ENCODE results near the gene LRFN4. TPM values are rescaled to one million over a fixed set of nuclear protein-coding genes. Genes with fewer than 3 reads are reported as not detected.

LRFN4 gene
- total RNA-seq, 1 experiment from 2014 or later = 66.7 TPM

GRCh38 chr11:66884443-66884842, 27.6 kb downstream of the LRFN4 start:
- H3K4me2 ChIP-seq (ENCODE audit: insufficient read depth, insufficient read length, low read length) = no peak overlapping the region
- no peaks in the 10 kb centered on the region for H3K79me1 ChIP-seq (ENCODE audit: insufficient read depth, low read depth, low read length, poor library complexity, severe bottlenecking)
- H3K56ac ChIP-seq (ENCODE audit: insufficient read length, low read depth, low read length) = no peak overlapping the region
- H4K20me1 ChIP-seq (ENCODE audit: control insufficient read depth, insufficient read depth, insufficient read length) = no peaks in the 10 kb centered on the region
- H3K9ac ChIP-seq (ENCODE audit: extremely low read depth, insufficient read length, low read length) = no peak overlapping the region
- H4K8ac ChIP-seq (replicated peaks; ENCODE audit: insufficient read length, low read depth, low read length) = no peak overlapping the region
- Mint-ChIP-seq H3K36me3 (ENCODE audit: insufficient read depth in 1 of 3, low read depth in 3 of 3) (peaks cover 0 to 5% (median 0%) of the 10 kb centered on the region in 3 experiments; a peak in 1 of 7 replicates), H3K4me3 (no peak overlapping the region), H3K4me1 (peaks cover 47 to 66% of the 10 kb centered on the region in 2 experiments), H3K27me3 (ENCODE audit: low read depth) (no peaks in the 10 kb centered on the region), H3K9me3 (no peaks in the 10 kb centered on the region), H3K27ac (0 out of 7 replicates have a peak overlapping the region, but pooled peaks of 1 of the 3 experiments have one; percentile 32)
- H3K18ac ChIP-seq (ENCODE audit: insufficient read length, low read depth, low read length) = no peak overlapping the region
- H3K4ac ChIP-seq (ENCODE audit: low read depth, low read length) = no peak overlapping the region
- no peaks in the 10 kb centered on the region for H3K9me3 ChIP-seq (ENCODE audit: control insufficient read depth, low read depth, low read length)
- no peak overlapping the region for H2AK5ac ChIP-seq (ENCODE audit: insufficient read length, low read length)
- no peak overlapping the region for H2BK120ac ChIP-seq (ENCODE audit: low read depth, low read length, poor library complexity, severe bottlenecking)
- no peak overlapping the region for H3K27ac ChIP-seq (ENCODE audit: insufficient read length, low read depth, low read length)
- H2BK20ac ChIP-seq (ENCODE audit: low read depth, low read length, poor library complexity, severe bottlenecking) = no peak overlapping the region
- DNase-seq = no peak
- no peaks in the 10 kb centered on the region for H3K79me2 ChIP-seq (ENCODE audit: insufficient read depth, low read length)
- no peak overlapping the region for H2AFZ ChIP-seq (ENCODE audit: low read length)
- H2BK15ac ChIP-seq (ENCODE audit: low read depth, low read length) = no peak overlapping the region
- no CpG with 5 or more reads among the region's 4 CpGs for WGBS (ENCODE audit: extremely low coverage, insufficient read length, low lambda C conversion rate)
- H2BK5ac ChIP-seq (ENCODE audit: insufficient read length, low read length) = no peak overlapping the region
- H3T11ph ChIP-seq (ENCODE audit: low read length) = no peak overlapping the region
- no peaks in the 10 kb centered on the region for H3K27me3 ChIP-seq (ENCODE audit: insufficient read depth, low read length)
- H3K4me1 ChIP-seq (ENCODE audit: insufficient read depth, low read length) = peaks cover 2% of the 10 kb centered on the region; the same call in 1 of the 2 replicates
- H3K23me2 ChIP-seq (ENCODE audit: insufficient read length, low read depth, low read length, poor library complexity, severe bottlenecking) = no peaks in the 10 kb centered on the region
- no peak overlapping the region for H4K5ac ChIP-seq (ENCODE audit: insufficient read length, low read depth, low read length)
- H3K23ac ChIP-seq (ENCODE audit: insufficient read length, low read depth, low read length) = no peak overlapping the region
- TF ChIP-seq, protein P1, sequence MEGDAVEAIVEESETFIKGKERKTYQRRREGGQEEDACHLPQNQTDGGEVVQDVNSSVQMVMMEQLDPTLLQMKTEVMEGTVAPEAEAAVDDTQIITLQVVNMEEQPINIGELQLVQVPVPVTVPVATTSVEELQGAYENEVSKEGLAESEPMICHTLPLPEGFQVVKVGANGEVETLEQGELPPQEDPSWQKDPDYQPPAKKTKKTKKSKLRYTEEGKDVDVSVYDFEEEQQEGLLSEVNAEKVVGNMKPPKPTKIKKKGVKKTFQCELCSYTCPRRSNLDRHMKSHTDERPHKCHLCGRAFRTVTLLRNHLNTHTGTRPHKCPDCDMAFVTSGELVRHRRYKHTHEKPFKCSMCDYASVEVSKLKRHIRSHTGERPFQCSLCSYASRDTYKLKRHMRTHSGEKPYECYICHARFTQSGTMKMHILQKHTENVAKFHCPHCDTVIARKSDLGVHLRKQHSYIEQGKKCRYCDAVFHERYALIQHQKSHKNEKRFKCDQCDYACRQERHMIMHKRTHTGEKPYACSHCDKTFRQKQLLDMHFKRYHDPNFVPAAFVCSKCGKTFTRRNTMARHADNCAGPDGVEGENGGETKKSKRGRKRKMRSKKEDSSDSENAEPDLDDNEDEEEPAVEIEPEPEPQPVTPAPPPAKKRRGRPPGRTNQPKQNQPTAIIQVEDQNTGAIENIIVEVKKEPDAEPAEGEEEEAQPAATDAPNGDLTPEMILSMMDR (conservative IDR thresholded peaks at IDR 0.05) = no peak
- no peak overlapping the region for H4K91ac ChIP-seq (ENCODE audit: insufficient read length, low read depth, low read length)
- H3K14ac ChIP-seq (ENCODE audit: insufficient read depth, low read length) = no peak overlapping the region
- no peak overlapping the region for H2BK12ac ChIP-seq (ENCODE audit: insufficient read length, low read depth, low read length)

All from H9 (cell line).